GM18868 (cell line): Measurements from ENCODE around the gene POLE.
"Not testable (repeated sequence)": the region's sequence is repeated elsewhere in the genome, so short reads cannot be mapped to it uniquely, and the experiment has no call there.

ENCODE experiments used
- ATAC-seq: cut with Tn5 transposase; IDR thresholded peaks from one replicate; pipeline ENCODE4 v1.9.1; 2021; ENCODE audit warnings: mild to moderate bottlenecking, moderate library complexity; ENCODE audit not compliant: unreplicated experiment

The POLE gene

GRCh38 chr12:132601171-132601883 is 85.8 kb downstream of the POLE start:
- no peak for ATAC-seq

GRCh38 chr12:132600048-132601032 is 86.8 kb downstream of the POLE start:
- ATAC-seq: peak; percentile 53

GRCh38 chr12:132599502-132599901 is 87.6 kb downstream of the POLE start:
- ATAC-seq: not testable (repeated sequence)

GRCh38 chr12:132597333-132598316 is 89.5 kb downstream of the POLE start:
- ATAC-seq: no peak

GRCh38 chr12:132596016-132596415 is 91.1 kb downstream of the POLE start:
- ATAC-seq: no peak

GRCh38 chr12:132595183-132595582 is 92.0 kb downstream of the POLE start:
- ATAC-seq: no peak

GRCh38 chr12:132593938-132594358 is 93.2 kb downstream of the POLE start:
- no peak for ATAC-seq

GRCh38 chr12:132593521-132593920 is 93.6 kb downstream of the POLE start:
- ATAC-seq: no peak

- no peak for ATAC-seq
Measured at GRCh38 chr12:132593071-132593470, 94.1 kb downstream of the POLE start.

GRCh38 chr12:132592282-132592970 is 94.7 kb downstream of the POLE start:
- ATAC-seq: no peak

GRCh38 chr12:132591107-132591935 is 95.8 kb downstream of the POLE start:
- ATAC-seq: no peak

GRCh38 chr12:132588821-132589669 is 98.1 kb downstream of the POLE start:
- no peak for ATAC-seq

GRCh38 chr12:132588319-132588718 is 98.8 kb downstream of the POLE start:
- no peak for ATAC-seq

GRCh38 chr12:132587781-132588180 is 99.4 kb downstream of the POLE start:
- no peak for ATAC-seq

GRCh38 chr12:132586929-132587328 is 100.2 kb downstream of the POLE start:
- ATAC-seq: no peak

GRCh38 chr12:132585177-132585576 is 102.0 kb downstream of the POLE start:
- ATAC-seq: no peak

GRCh38 chr12:132584429-132584828 is 102.7 kb downstream of the POLE start:
- no peak for ATAC-seq

GRCh38 chr12:132583736-132584135 is 103.4 kb downstream of the POLE start:
- no peak for ATAC-seq
